Embryonic facial prominence (tissue), 1 donor: ENCODE data around the gene ALOX15B.

ENCODE experiments used
- DNase-seq: peaks from one replicate; pipeline ENCODE4 v3.0.0-alpha.2; 2016; ENCODE audit errors: extremely low spot score

The ALOX15B gene

GRCh38 chr17:8038954-8039610 lies at the start of gene ALOX15B:
Gene ALOX15B, plus strand, starts transcription at chr17:8039059. Its CDS starts 97 bp downstream, at chr17:8039156.
- DNase-seq, result no peak

GRCh38 chr17:7989781-7990655 lies 48.8 kb upstream of the ALOX15B start:
- DNase-seq, result peak; percentile 43

GRCh38 chr17:7992516-7992915 lies 46.3 kb upstream of the ALOX15B start:
- no peak for DNase-seq

GRCh38 chr17:7992924-7993323 lies 45.9 kb upstream of the ALOX15B start:
- DNase-seq, result no peak

GRCh38 chr17:7993972-7994589 lies 44.8 kb upstream of the ALOX15B start:
- DNase-seq, result no peak

GRCh38 chr17:7995724-7996123 lies 43.1 kb upstream of the ALOX15B start:
- no peak for DNase-seq

GRCh38 chr17:7997186-7997585 lies 41.7 kb upstream of the ALOX15B start:
- no peak for DNase-seq

GRCh38 chr17:8001976-8002720 lies 36.7 kb upstream of the ALOX15B start, which contains the start of gene GUCY2D:
Gene GUCY2D, plus strand, starts transcription at chr17:8002615. Its CDS starts 433 bp downstream, at chr17:8003048.
- no peak for DNase-seq

- no peak for DNase-seq
Observed at GRCh38 chr17:8002721-8003593, 35.9 kb upstream of the ALOX15B start.

GRCh38 chr17:8003594-8004181 lies 35.2 kb upstream of the ALOX15B start:
- no peak for DNase-seq

- DNase-seq, result no peak
Observed at GRCh38 chr17:8004899-8005298, 34.0 kb upstream of the ALOX15B start.

- no peak for DNase-seq
Observed at GRCh38 chr17:8005357-8005756, 33.5 kb upstream of the ALOX15B start.

GRCh38 chr17:8005967-8006730 lies 32.7 kb upstream of the ALOX15B start:
- no peak for DNase-seq

- DNase-seq, result no peak
Observed at GRCh38 chr17:8006836-8007680, 31.8 kb upstream of the ALOX15B start.

- no peak for DNase-seq
Observed at GRCh38 chr17:8007836-8008235, 31.0 kb upstream of the ALOX15B start.

- DNase-seq, result no peak
Observed at GRCh38 chr17:8012045-8012580, 26.7 kb upstream of the ALOX15B start.

GRCh38 chr17:8012996-8013640 lies 25.7 kb upstream of the ALOX15B start:
- DNase-seq, result no peak
